ENCODE data around the gene ACADVL. TPM values are rescaled to one million over a fixed set of nuclear protein-coding genes. Genes with fewer than 3 reads are reported as not detected.

Gene ACADVL
- total RNA-seq: 179 and 194 TPM in 2 replicates

DNA sequence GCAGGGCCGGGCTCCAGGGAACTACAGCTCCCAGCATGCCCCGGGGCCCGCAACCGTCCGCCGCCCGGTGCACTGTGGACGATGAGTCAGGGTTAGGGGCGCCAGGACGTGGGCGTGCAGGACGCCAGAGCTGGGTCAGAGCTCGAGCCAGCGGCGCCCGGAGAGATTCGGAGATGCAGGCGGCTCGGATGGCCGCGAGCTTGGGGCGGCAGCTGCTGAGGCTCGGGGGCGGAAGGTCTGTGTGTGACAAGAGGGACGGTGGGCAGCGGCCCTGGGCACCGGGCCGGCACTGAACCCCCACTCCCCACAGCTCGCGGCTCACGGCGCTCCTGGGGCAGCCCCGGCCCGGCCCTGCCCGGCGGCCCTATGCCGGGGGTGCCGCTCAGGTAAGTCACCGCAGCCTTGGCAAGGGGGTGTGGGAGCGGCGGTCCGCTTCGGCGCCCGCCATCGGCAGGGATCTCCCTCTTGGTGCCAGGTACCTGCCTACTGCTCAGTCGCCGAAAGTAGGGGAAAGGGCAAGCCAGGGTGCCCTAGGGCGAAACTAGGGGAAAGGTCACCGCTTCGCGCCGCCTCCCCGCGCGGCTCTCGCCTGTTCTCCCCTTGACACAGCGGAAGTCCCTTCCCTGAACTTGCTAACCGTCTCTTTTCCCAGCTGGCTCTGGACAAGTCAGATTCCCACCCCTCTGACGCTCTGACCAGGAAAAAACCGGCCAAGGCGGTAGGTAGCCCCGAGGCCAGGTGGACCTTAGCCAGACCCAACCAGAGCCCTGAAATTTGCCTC lies at the start of gene ACADVL, which contains the start of gene DLG4:
TSS of gene ACADVL (plus strand) at position 127 of the 781 bp plus-strand sequence. CDS start at position 174, 47 bp downstream.
TSS of gene DLG4 (minus strand) at position 25 of the 781 bp plus-strand sequence.

GRCh38 chr17:7179317-7180254 lies 40.2 kb upstream of the ACADVL start, which contains the start of gene ASGR1:
Gene ASGR1 (minus strand): TSS chr17:7179370. CDS start chr17:7178563, 807 bp downstream.

DNA sequence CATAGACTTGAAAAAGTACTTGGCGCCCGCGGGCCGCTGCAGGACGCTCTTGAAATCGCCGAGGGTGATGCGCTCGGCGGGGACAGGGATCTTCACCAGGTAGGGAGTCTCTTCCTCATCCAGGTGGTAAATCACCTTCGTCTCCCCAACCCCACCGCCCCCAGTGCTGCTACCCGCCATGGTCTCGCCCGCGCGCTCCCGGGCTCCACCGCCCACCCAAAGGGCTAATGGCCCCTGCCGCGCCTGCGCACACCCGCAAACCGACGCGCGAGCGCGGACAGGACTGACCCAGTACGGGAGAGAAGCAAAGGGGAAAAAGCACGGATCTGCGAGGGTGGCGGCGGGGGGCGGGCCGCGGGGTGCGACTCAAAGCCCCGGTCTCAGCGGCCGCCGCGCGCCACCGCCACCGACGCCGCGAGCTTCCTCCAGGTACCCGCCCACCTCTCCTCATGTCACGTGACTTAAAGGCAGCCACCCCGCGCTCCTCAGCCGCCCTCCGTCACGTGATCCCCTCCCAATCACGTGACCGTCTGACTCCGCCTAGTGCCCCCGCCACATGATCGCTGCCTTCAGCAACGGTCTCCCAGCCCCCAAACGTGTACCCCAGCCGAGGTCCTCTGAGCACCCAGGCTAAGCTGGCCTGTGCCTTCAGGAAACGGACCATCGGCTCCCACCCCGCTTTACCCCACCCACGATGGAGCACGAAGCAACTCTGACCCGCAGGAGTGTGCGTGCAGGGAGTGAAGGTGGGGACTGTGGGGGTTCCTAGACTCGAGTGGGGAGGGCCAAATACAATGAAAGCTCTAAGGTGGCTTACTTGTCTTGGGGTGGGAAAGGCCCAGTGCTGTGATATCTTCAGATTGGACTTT lies 14.6 kb downstream of the ACADVL start, which contains the start of gene DVL2:
TSS of gene DVL2 (minus strand) at position 435 of the 869 bp plus-strand sequence. CDS start at position 180, 255 bp downstream.

GRCh38 chr17:7239091-7240027 lies 19.6 kb downstream of the ACADVL start, which contains the start of gene PHF23:
Gene PHF23 (minus strand): TSS chr17:7239457. CDS start chr17:7239279, 178 bp downstream.

GRCh38 chr17:7241783-7242716 lies 22.3 kb downstream of the ACADVL start, which contains the start of gene GABARAP:
Gene GABARAP (minus strand): TSS chr17:7242449. CDS start chr17:7242330, 119 bp downstream.

DNA sequence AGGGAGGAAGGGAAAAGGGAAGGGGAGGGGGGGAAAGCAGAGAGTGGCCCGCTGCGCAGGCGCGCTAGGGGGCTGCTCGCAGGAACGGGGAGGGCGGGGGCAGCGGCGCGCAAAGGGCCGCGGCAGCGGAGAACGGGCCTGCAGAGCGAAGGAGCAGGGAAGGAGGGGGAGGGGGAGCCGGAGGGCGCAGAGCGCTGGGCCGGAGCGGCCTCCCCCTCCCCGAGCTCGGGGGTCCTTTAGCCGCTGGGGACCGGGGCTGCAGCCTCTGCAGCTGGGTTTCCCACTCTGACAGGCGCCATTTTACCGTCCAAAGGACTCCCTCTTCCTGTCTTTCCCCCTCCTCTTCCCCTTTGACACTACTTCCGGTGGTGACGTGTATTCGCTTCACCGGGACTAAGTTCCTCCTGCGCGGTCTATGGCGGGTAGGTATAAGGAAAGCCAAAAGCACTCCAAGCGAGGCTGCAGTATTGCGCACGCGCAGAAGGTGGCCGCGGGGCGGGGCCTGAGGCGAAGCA lies 32.0 kb downstream of the ACADVL start, which contains the start of gene CTDNEP1:
TSS of gene CTDNEP1 (minus strand) at position 74 of the 515 bp plus-strand sequence. CDS start 438 bp downstream, outside the sequence.

DNA sequence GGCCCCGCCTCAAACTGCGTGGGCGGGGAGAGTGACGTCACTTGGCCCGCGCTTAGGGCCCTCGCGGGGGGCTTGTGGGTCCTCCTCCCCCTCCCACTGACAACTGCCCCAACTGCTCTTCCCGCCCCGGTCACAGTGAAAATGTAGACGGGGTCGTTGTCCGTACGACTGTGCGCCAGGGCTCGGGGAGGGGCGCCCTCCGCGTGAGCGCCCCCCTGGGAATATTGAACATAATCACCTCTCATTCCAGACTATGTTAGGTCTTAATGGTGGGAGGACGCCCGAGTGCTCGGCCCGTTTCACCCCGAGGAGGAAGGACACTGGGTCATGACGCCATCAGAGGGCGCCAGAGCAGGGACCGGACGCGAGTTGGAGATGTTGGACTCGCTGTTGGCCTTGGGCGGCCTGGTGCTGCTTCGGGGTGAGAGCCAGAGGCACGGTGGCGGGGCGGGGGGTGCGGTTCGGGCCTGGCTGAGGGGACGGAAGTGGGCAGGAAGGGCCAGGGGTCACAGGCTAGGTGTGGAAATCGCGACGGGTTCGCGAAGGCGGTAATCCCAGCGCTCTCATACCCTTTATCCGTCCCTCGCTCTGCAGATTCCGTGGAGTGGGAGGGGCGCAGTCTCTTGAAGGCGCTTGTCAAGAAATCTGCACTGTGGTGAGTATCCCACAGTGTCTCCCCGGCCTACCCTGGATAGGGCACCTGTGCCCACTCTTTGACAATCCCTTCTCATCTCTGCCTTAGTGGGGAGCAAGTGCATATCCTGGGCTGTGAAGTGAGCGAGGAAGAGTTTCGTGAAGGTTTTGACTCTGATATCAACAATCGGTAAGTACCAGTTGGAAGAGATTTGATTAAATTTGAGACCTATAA lies 32.7 kb downstream of the ACADVL start, which contains the start of gene ELP5:
TSS of gene ELP5 (plus strand) at position 40 of the 868 bp plus-strand sequence. CDS start at position 376, 336 bp downstream.

DNA sequence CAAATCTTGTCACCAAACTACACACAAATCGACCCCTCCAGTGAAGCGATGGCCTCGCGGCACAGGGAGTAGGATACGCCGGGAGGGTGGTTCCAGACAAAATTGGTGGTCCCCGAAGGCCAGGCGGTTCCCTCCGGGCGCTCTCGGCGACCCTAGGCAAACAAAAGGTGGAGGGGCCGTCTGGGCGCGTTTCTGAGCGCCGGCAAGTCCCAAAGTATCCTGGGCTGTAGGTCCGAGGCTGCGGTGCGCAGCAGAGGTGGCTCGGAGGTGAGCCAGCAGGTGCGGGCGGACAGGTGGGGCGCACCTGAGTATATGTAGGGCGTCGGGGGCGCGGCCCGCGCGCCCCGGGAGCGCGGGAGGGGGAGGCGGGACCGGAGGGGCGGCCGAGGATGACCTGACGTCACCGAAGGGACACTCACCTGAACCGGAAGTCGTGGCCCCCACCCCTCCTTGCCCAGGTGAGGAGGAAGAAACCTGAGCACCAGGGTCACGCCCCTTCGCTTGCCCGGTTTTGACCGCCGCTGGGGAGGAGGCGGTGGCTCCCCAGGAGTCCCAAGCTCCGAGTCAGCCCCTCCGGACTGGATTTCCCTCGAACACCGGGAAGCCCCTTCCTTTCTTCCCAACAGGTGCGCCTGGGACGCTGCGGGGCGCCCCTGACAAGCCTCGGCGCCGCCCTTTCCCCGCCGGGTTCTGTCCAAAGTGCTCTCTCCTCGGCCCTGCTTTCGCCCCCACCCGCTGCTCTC lies 42.6 kb downstream of the ACADVL start, which contains the start of gene CLDN7:
TSS of gene CLDN7 (minus strand) at position 287 of the 743 bp plus-strand sequence. CDS start 435 bp downstream, outside the sequence.

Other genes starting within 250 kb of the ACADVL start
- under 0.01 and 0.50 TPM in 2 replicates for gene ALOX12, start 223.9 kb upstream of the ACADVL start, total RNA-seq
- 281 and 307 TPM in 2 replicates for gene RNASEK, start 207.3 kb upstream of the ACADVL start, total RNA-seq
- under 0.01 and 1.0 TPM in 2 replicates for gene BCL6B, start 196.9 kb upstream of the ACADVL start, total RNA-seq
- 1.2 and 2.1 TPM in 2 replicates for gene SLC16A13, start 183.9 kb upstream of the ACADVL start, total RNA-seq
- gene SLC16A11, start 175.8 kb upstream of the ACADVL start, total RNA-seq: 0.15 TPM in 1 of 2 replicates, not detected in the other
- not detected in 2 replicates for gene CLEC10A, start 139.7 kb upstream of the ACADVL start, total RNA-seq
- gene ASGR2, start 105.1 kb upstream of the ACADVL start, total RNA-seq: not detected in 2 replicates
- 0.34 and 1.2 TPM in 2 replicates for gene ASGR1, start 40.6 kb upstream of the ACADVL start, total RNA-seq
- gene DLG4, start 102 bp upstream of the ACADVL start, total RNA-seq: 7.9 and 8.9 TPM in 2 replicates
- 57.5 and 65.3 TPM in 2 replicates for gene DVL2, start 14.6 kb downstream of the ACADVL start, total RNA-seq
- 41.5 and 42.4 TPM in 2 replicates for gene PHF23, start 19.5 kb downstream of the ACADVL start, total RNA-seq
- 213 and 286 TPM in 2 replicates for gene GABARAP, start 22.5 kb downstream of the ACADVL start, total RNA-seq
- gene CTDNEP1, start 31.8 kb downstream of the ACADVL start, total RNA-seq: 58.0 and 67.5 TPM in 2 replicates
- 37.8 and 40.9 TPM in 2 replicates for gene ELP5, start 32.3 kb downstream of the ACADVL start, total RNA-seq
- gene CLDN7, start 42.5 kb downstream of the ACADVL start, total RNA-seq: 11.3 and 13.1 TPM in 2 replicates
- gene SLC2A4, start 61.8 kb downstream of the ACADVL start, total RNA-seq: 0.15 and 1.0 TPM in 2 replicates
- 0.34 TPM in 1 of 2 replicates, not detected in the other for gene YBX2, start 74.7 kb downstream of the ACADVL start, total RNA-seq
- 783 and 934 TPM in 2 replicates for gene EIF5A, start 87.7 kb downstream of the ACADVL start, total RNA-seq
- gene GPS2, start 95.4 kb downstream of the ACADVL start, total RNA-seq: 70.6 and 96.3 TPM in 2 replicates
- gene NEURL4, start 109.4 kb downstream of the ACADVL start, total RNA-seq: 9.9 and 12.2 TPM in 2 replicates
- gene ACAP1, start 116.6 kb downstream of the ACADVL start, total RNA-seq: 0.50 and 1.2 TPM in 2 replicates
- 7.6 and 7.9 TPM in 2 replicates for gene KCTD11, start 132.2 kb downstream of the ACADVL start, total RNA-seq
- 0.15 TPM in 1 of 2 replicates, not detected in the other for gene TMEM95, start 135.2 kb downstream of the ACADVL start, total RNA-seq
- gene TNK1, start 161.2 kb downstream of the ACADVL start, total RNA-seq: under 0.01 TPM in 1 of 2 replicates, not detected in the other
- 43.9 and 45.8 TPM in 2 replicates for gene PLSCR3, start 174.6 kb downstream of the ACADVL start, total RNA-seq
- 213 and 214 TPM in 2 replicates for gene TMEM256, start 184.2 kb downstream of the ACADVL start, total RNA-seq
- 9.1 and 10.3 TPM in 2 replicates for gene NLGN2, start 187.9 kb downstream of the ACADVL start, total RNA-seq
- gene SPEM1, start 200.4 kb downstream of the ACADVL start, total RNA-seq: not detected in 2 replicates
- not detected in 2 replicates for gene SPEM2, start 205.7 kb downstream of the ACADVL start, total RNA-seq
- not detected in 2 replicates for gene SPEM3, start 208.9 kb downstream of the ACADVL start, total RNA-seq
- 2.2 and 3.5 TPM in 2 replicates for gene TMEM102, start 215.5 kb downstream of the ACADVL start, total RNA-seq
- 0.30 TPM in 1 of 2 replicates, not detected in the other for gene FGF11, start 219.6 kb downstream of the ACADVL start, total RNA-seq
- gene CHRNB1, start 225.1 kb downstream of the ACADVL start, total RNA-seq: 2.0 and 3.6 TPM in 2 replicates

Data from bronchus fibroblast of lung (primary cell).